Activated CD4-positive, CD25-positive, alpha-beta regulatory T cell treated with anti-CD3 and anti-CD28 coated beads, Interleukin-2, amount 50 U/mL, for 72 hours (primary cell): ENCODE measurements around the gene RCOR1.
A peak's percentile ranks its signal among the peaks of the same experiment; 100 is the strongest.

Experiments used
- DNase-seq: peaks from one replicate; pipeline ENCODE4 v3.0.0; 2021

The RCOR1 gene

DNA sequence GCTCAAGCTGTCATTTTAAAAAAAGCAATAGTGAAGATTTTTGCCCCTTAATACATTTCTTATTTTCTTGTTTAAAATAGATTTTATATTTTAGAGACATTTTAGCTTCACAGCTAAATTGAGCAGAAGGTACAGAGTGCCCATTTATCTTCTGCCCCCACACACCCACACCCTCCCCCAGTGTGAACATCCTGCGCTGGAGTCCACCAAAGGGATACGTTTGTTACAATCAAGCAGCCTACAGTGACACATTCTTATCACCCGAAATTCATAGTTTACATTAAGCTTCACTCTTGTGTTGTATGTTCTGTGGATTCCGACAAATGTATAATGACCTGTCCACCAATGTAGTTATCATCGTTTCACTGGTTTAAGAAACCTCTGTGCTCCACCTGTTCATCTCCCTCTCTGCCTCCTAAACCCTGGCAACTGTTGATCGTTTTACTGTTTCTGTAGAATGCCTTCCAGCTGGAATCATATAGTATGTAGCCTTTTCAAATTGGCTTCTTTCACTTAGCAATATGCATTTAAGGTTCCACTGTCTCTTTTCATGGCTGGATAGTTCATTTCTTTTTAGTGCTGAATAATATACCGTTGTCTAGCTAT, 93.8 kb downstream of the RCOR1 start:
- DNase-seq, result no peak

DNA sequence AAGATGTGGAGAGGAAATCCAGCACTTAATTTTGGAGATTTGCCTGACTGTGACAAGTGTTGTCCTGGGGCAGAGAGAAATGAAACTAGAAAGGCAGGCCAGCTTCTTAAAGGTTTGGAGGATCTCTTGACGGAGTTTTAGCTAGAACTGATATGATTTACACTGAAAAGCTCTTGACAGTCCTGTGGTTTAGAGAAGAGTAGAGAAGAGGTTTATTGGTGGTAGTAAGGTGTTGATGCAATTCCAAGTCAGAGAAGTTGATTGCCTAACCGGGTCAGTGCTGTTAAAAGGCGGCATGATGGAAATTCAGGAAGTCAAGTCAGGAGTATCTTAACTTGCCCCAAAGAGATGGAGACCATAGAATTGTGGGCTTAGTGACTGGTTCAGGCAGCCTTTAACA, 95.8 kb downstream of the RCOR1 start:
- DNase-seq, result no peak

- no peak for DNase-seq
Observed at GRCh38 chr14:102690509-102691286, 98.2 kb downstream of the RCOR1 start.

- no peak for DNase-seq
Observed at GRCh38 chr14:102691763-102692162, 99.3 kb downstream of the RCOR1 start.

- no peak for DNase-seq
Observed at GRCh38 chr14:102692334-102692733, 99.9 kb downstream of the RCOR1 start.

GRCh38 chr14:102693006-102693755, 100.7 kb downstream of the RCOR1 start:
- no peak for DNase-seq

DNA sequence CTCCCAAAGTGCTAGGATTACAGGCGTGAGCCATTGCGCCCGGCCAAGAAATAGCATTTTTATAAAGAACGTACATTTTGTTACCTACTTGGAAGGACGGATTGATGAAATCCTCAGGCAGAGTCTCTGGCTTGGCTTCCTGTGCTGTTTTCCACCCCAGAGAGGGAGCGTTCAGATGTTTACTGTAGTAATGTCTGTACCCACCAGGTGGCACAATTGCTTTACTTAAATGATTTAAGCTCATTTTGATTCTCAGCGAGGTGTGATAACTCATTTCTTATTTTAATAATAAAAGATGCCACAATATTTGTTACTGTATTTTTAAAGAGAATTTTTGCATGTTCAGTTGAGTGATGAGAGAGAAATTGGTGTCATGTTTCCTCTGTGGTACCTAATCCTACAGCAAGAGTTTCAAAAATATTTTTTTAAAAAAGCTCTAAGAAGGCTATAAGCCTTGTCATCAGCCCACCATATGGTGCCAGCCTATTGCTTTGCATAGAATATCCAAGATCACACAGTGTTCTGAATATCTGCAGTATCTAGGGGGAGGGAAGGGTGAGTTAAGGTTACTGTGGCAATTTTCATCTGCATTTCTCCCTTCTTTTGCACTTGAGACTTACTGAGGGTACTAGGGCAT, 102.2 kb downstream of the RCOR1 start:
- DNase-seq, result peak; percentile 40

DNA sequence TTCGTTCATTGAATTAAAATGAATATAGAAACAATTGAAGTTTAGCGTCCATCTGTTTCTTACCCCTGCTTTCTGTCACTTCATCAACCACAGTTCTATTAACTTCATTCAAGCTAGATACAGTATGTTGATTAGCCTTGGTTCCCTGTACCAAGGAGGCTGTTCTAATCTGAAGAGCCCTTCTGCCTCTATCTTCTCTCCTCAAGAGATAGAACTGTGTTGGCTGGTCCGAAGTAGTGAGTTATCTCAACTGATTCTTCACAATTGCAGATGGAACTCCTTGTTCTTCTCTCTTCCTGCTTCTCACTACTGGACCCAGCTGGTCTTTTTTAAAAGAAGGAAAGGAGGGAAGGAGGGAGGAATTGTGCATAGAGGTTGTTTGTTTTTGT, 102.7 kb downstream of the RCOR1 start:
- no peak for DNase-seq

GRCh38 chr14:102696332-102696731, 103.9 kb downstream of the RCOR1 start:
- no peak for DNase-seq

- DNase-seq, result no peak
Observed at GRCh38 chr14:102696856-102697495, 104.5 kb downstream of the RCOR1 start.

GRCh38 chr14:102697501-102697900, 105.1 kb downstream of the RCOR1 start:
- DNase-seq, result no peak

DNA sequence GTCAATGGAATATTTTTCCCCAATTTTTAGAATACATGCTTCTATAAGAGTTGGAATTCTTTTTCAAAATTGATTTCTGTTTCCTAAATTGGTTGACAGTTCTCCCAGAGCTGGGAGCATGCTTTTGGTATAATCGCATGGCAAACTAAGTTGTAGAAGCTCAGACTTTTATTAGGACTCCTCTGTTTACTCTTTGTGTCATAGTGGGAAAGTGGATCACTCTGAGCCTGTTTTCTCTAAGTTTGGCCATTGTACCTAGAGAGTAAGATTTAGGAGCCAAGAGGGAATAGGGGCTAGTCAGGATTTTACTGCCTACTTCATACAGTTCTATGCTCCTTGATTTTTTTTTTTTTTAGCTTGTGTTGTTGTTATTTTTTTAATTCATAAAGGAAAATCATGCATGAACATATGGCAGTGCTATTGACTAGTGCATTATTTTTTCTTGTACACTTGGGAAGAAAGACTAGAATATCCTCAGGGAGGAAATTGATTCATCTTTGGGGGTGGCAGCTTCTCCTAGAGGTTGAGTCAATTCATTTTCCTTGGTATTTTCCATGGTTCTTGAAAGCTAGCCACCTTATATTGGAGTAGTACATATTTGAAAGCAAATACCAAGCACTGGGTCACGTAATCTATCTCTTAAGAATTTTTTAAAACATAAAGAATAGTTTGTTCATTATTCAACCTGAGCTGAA, 107.1 kb downstream of the RCOR1 start:
- no peak for DNase-seq

DNA sequence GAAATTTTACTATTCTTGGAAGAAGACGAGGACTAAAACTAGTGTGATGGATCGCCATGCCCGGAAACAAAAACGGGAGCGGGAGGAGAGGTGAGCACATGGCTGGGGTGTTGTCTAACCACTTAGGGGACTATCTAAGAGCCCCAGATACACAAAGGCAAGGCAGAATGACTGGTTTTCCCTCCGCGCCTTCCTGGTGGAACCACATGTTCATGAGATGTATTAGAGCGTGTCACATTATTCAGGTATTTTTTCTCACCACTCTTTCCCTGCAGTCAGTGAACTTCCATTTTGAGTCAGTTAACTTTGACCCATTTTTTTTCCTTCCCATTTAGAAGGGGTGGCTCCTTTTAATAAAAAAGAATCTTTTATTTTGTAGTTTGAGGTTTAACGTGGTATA, 116.0 kb downstream of the RCOR1 start:
- DNase-seq, result no peak

- no peak for DNase-seq
Observed at GRCh38 chr14:102711207-102711606, 118.8 kb downstream of the RCOR1 start.

DNA sequence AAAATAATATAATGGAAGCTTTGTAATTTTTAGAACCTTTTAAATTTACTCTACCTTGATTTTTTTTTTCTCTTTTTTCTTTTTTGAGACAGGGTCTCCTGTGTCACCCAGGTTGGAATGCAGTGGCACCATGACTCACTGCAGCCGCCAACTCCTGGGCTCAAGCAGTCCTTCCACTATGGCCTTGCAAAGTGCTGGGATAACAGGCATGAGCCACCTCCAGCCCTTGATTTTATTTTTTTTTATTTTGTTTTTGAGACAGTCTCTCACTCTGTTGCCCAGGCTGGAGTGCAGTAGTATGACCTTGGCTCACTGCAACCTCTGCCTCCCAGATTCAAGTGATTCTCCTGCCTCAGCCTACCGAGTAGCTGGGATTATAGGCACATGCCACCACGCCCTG, 119.5 kb downstream of the RCOR1 start:
- no peak for DNase-seq

DNA sequence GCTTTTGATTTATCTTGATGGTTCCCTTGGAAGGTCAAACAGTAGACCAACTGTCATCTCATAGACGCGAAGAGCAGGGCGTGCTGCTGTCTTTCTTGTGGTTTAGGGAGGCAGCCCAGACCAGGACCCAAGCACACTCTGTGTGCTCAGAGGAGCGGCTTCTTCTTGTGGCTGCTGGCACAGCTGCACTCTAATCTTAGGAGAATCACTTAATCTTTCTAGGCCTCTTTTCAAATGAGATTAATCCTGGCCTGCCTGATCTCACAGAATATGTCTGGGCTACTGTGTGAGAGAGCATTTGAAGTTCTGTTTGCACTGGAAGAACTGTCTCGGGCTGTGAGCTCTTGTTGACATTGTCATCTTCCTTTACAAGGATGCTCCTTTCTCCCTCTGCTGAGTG, 124.8 kb downstream of the RCOR1 start:
- no peak for DNase-seq

- no peak for DNase-seq
Observed at GRCh38 chr14:102722646-102723045, 130.2 kb downstream of the RCOR1 start.

GRCh38 chr14:102723650-102724049, 131.2 kb downstream of the RCOR1 start:
- DNase-seq, result no peak

GRCh38 chr14:102726191-102726949, 133.9 kb downstream of the RCOR1 start:
- DNase-seq, result no peak

- DNase-seq, result no peak
Observed at GRCh38 chr14:102727336-102728095, 135.1 kb downstream of the RCOR1 start.

- no peak for DNase-seq
Observed at GRCh38 chr14:102728501-102728900, 136.1 kb downstream of the RCOR1 start.
